NCI-H146 (cell line): Measurements from ENCODE around the gene KCNG2.

Experiments
- DNase-seq: peaks from one replicate; lab custom pipeline; 2025; lab: John Stamatoyannopoulos, UW

Gene KCNG2

GRCh38 chr18:79942211-79942610 lies 144.5 kb downstream of the KCNG2 start:
- DNase-seq = no peak

GRCh38 chr18:79942786-79943607 lies 145.3 kb downstream of the KCNG2 start:
- DNase-seq = no peak

DNA sequence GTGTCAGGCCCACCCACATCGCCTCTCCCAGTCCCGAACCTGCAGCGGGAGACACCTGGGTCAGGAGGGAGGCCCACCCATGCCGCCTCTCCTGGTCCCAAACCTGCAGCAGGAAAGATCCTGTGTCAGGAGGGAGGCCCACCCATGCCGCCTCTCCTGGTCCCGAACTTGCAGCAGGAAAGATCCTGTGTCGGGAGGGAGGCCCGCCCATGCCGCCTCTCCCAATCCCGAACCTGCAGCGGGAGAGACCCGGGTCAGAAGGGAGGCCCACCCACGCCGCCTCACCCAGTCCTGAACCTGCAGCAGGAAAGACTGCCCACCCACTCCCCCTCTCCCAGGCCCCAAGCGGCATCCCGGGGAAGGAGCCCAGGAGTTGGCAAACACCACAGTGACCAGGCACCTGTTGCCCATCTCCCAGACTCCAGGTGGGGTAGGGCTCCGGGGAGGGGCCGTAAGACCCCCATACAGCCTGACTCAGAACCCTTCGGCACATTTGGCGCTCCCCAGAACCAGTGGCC lies 145.9 kb downstream of the KCNG2 start:
- DNase-seq = no peak

DNA sequence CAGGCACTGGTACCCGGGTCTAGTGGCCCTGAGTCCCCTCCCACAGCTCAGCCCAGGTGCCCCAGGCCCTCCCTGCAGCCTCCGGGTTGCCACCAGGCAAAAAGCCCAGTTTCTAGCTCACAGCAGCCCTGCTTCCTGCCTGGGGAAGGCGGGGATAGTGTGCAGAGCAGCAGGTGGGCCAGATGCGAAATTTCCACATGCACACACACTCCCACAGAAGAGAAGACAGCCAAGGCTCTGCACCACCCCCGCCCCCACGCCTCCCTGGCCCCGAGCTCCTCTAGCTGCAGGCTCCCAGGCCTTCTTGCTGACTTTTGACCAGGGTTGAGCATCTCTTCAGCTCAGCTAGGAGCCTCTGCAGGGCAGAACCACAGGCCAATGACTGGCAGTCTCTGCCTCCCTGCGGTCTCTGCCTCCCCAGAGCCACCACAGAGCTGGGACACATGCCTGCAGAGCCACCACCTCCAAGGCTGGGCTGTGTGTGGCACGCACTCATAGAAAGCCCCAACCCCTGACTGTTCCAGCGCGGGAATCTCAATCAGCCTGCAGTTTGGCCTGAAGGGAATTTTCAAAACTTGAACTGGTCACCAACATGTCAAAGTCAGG lies 146.5 kb downstream of the KCNG2 start:
- DNase-seq = peak; percentile 24

- DNase-seq = no peak
Observed at GRCh38 chr18:79944746-79945117, 147.0 kb downstream of the KCNG2 start.

DNA sequence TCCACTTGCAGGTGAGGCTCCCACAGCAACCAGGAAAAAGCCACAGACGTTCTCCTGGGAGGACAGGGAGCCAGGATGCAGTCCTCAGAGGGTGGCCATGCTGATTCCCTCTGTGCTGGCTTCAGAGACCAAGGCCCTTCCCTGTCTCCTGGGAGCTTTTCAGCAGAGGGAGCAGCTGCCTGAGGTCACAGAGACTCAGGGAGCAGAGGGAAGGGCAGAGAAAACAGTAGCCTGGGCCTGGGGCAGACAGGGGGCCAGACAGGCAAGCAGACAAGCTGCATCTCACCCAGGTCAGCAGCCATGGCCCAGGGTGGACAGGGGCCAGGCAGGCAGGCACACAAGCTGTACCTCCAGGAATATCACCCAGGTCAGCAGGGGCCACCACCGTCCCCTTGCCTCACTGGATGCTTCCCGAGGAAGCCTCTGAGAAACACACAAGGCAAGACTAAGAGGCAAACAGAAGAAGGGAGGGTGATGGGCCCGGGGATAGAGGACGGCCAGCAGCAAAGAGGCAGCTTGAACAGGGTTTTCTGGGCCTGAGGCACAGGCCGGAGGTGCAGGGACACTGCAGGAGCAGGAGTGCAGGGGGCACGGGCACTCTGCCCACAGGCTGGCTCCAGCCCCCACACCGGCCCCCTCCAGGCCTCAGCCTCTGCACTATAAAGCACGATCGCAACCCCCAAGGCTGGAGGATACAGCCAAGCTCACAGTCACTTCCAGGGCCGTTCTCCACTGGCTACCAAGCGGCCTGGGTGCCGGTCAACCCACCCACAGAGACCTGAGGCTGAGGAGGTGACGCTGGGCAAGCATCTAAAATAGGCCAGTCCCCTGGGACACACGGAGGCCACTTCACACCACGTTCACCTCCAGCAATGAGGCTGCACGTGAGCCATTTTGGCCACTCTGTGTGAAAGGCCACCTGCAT lies 147.6 kb downstream of the KCNG2 start:
- DNase-seq = no peak

- no peak for DNase-seq
Observed at GRCh38 chr18:79947054-79947755, 149.5 kb downstream of the KCNG2 start.

- no peak for DNase-seq
Observed at GRCh38 chr18:79947881-79948610, 150.3 kb downstream of the KCNG2 start.

DNA sequence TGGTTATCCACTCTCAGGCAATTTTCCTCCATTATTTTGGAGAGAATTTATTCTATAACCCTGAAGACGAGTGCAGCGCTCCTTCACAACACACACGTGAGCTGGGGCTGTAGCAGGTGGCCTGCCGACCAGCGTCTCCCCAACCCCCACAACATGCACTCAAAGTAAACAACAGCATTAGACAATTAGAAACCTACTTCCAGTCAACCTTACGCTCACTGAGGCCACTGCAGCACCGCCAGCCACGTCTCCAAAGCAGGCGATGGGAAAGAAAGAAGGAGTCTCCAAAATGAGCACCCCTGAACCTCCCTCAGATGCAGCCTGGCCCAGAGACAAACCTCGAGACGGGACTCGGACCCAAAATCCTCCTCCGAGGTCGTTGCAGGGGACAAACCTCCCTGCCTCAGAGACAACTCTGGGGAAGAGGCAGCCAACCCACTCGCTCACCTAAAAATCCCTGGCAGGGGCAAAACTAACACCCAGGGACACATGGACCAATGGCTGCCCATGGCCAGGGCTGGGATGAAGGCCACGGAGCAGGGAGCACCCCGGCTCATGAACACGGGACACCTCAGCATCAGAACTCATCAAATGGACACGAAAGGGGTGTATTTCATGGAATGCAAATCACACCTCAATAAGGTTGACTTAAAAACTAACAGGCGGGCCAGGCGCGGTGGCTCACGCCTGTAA lies 151.1 kb downstream of the KCNG2 start:
- DNase-seq = no peak
